IMR-90 (cell line): ENCODE data around the gene SMC1B. TPM values are rescaled to one million over a fixed set of nuclear protein-coding genes. Genes with fewer than 3 reads are reported as not detected.
"Not testable (repeated sequence)": the region's sequence is repeated elsewhere in the genome, so short reads cannot be mapped to it uniquely, and the experiment has no call there.

Experiments
- ATAC-seq: fragments of 200-7000 bp; cut with Tn5 transposase; 2 replicates; pipeline ENCODE4 v1.9.1; 2020; ENCODE audit warnings: low read depth, mild to moderate bottlenecking, moderate library complexity
- BruUV-seq: library from RNA; stranded (reverse); fragments of 400-500 nt; replicated peaks from 2 replicates; lab custom pipeline; 2021; lab: Mats Ljungman, UMichigan
- CTCF ChIA-PET: fragments of 300-600 bp; formaldehyde crosslinking; extraction: SDS; loops from one replicate; lab custom pipeline; 2021; ENCODE audit warnings: antibody characterized with exemption; lab: Yijun Ruan, JAX
- POLR2A ChIA-PET: fragments of 300-600 bp; sonication (Branson Sonifier 250); formaldehyde crosslinking; loops from one replicate; lab custom pipeline; 2022; ENCODE audit warnings: antibody characterized with exemption; ENCODE audit not compliant: unreplicated experiment; lab: Charles Lee
- DNase-seq: peaks from one replicate; pipeline ENCODE4 v3.0.0; 2013
- H2AFZ ChIP-seq: replicated peaks from 2 replicates; pipeline ENCODE3; 2013; ENCODE audit warnings: low read length, mild to moderate bottlenecking; ENCODE audit not compliant: poor library complexity
- H2AK5ac ChIP-seq: 2 replicates; pipeline ENCODE4 v1.6.1; 2013; ENCODE audit warnings: low read depth, low read length, inconsistent platforms
- H2AK9ac ChIP-seq: replicated peaks from 2 replicates; pipeline ENCODE3; 2013; ENCODE audit warnings: mild to moderate bottlenecking, low read depth, low read length, moderate library complexity; ENCODE audit not compliant: poor library complexity
- H2BK120ac ChIP-seq: 2 replicates; pipeline ENCODE4 v1.6.1; 2013; ENCODE audit warnings: low read depth, low read length, inconsistent platforms
- H2BK15ac ChIP-seq: 3 replicates; pipeline ENCODE4 v1.6.1; 2013; ENCODE audit warnings: low read depth, low read length, inconsistent platforms
- H2BK20ac ChIP-seq: 2 replicates; pipeline ENCODE4 v1.6.1; 2013; ENCODE audit warnings: low read depth, mild to moderate bottlenecking, inconsistent platforms, low read length, moderate library complexity
- H2BK5ac ChIP-seq: 2 replicates; pipeline ENCODE4 v1.6.1; 2013; ENCODE audit warnings: mild to moderate bottlenecking, low read depth, low read length, inconsistent platforms; ENCODE audit not compliant: poor library complexity, severe bottlenecking
- H3K14ac ChIP-seq: replicated peaks from 2 replicates; pipeline ENCODE4 v1.6.1; 2013; ENCODE audit warnings: low read depth, low read length, inconsistent platforms
- H3K18ac ChIP-seq: 2 replicates; pipeline ENCODE4 v1.6.1; 2013; ENCODE audit warnings: low read depth, low read length, control low read depth
- H3K23ac ChIP-seq: 2 replicates; pipeline ENCODE4 v1.6.1; 2013; ENCODE audit warnings: low read depth, low read length, inconsistent platforms
- H3K27ac ChIP-seq: 2 replicates; pipeline ENCODE4 v1.5.1; 2013; ENCODE audit warnings: mild to moderate bottlenecking, control low read depth, low read length; ENCODE audit not compliant: insufficient read depth
- H3K27me3 ChIP-seq: 2 replicates; pipeline ENCODE4 v1.6.1; 2013; ENCODE audit warnings: low read length; ENCODE audit not compliant: control insufficient read depth, insufficient read depth
- H3K36me3 ChIP-seq: 2 replicates; pipeline ENCODE4 v1.6.1; 2013; ENCODE audit warnings: low read length, mixed read lengths; ENCODE audit not compliant: control insufficient read depth, insufficient read depth
- H3K4ac ChIP-seq: 2 replicates; pipeline ENCODE4 v1.6.1; 2013; ENCODE audit warnings: low read depth, low read length, inconsistent platforms
- H3K4me1 ChIP-seq: 2 replicates; pipeline ENCODE4 v1.6.1; 2013; ENCODE audit warnings: low read length, mixed read lengths; ENCODE audit not compliant: control insufficient read depth, insufficient read depth
- H3K4me2 ChIP-seq: 2 replicates; pipeline ENCODE4 v1.6.1; 2013; ENCODE audit warnings: low read depth, mild to moderate bottlenecking, control low read depth, low read length, moderate library complexity
- H3K4me3 ChIP-seq: 2 replicates; pipeline ENCODE4 v1.5.1; 2013; ENCODE audit warnings: low read depth, mild to moderate bottlenecking, control low read depth, low read length, moderate library complexity; ENCODE audit not compliant: insufficient read depth
- H3K56ac ChIP-seq: 2 replicates; pipeline ENCODE4 v1.6.1; 2013; ENCODE audit warnings: low read length, inconsistent platforms; ENCODE audit not compliant: insufficient read depth; ENCODE audit errors: extremely low read depth
- H3K79me1 ChIP-seq, 2 experiments: 2 replicates each; pipeline ENCODE4 v1.6.1; 2013; ENCODE audit warnings: low read length in 2 of 2, inconsistent platforms in 1 of 2, low read depth in 1 of 2
- H3K9ac ChIP-seq: 2 replicates; pipeline ENCODE4 v1.6.1; 2013; ENCODE audit warnings: low read depth, low read length, control low read depth
- H3K9me1 ChIP-seq: 2 replicates; pipeline ENCODE4 v1.6.1; 2013; ENCODE audit warnings: low read length, inconsistent platforms; ENCODE audit not compliant: insufficient read depth
- H3K9me3 ChIP-seq: 2 replicates; pipeline ENCODE4 v1.6.1; 2013; ENCODE audit warnings: low read length; ENCODE audit not compliant: control insufficient read depth, insufficient read depth
- H4K20me1 ChIP-seq: 2 replicates; pipeline ENCODE4 v1.6.1; 2013; ENCODE audit warnings: low read length, inconsistent platforms; ENCODE audit not compliant: insufficient read depth
- H4K5ac ChIP-seq: 2 replicates; pipeline ENCODE4 v1.6.1; 2013; ENCODE audit warnings: mild to moderate bottlenecking, low read depth, low read length, control low read depth
- H4K8ac ChIP-seq, 2 experiments: 2 replicates each; pipeline ENCODE4 v1.6.1; 2013; ENCODE audit warnings: low read depth in 2 of 2, low read length in 2 of 2, control low read depth in 1 of 2, inconsistent platforms in 1 of 2
- H4K91ac ChIP-seq: 2 replicates; pipeline ENCODE4 v1.6.1; 2013; ENCODE audit warnings: low read depth, low read length, inconsistent platforms; ENCODE audit not compliant: insufficient read depth
- WGBS, 2 experiments: methylation state at CpG; one replicate each; pipeline versions ENCODE4 v1.1.5 to v1.1.7; 2013; ENCODE audit warnings: missing lambda C conversion rate in 2 of 2; ENCODE audit not compliant: insufficient read length in 1 of 2; ENCODE audit errors: extremely low coverage in 2 of 2; 5-methylcytosine and 5-hydroxymethylcytosine counted together
- dilution Hi-C: fragments of 300-500 bp; cut with HindIII; formaldehyde crosslinking; loops from one replicate; pipeline ENCODE4 v1.14.3; 2018; ENCODE audit warnings: low sequenced_read_pairs; ENCODE audit not compliant: unreplicated experiment
- in situ Hi-C: fragments of 300-500 bp; cut with MboI; formaldehyde crosslinking; loops from 3 replicates; pipeline ENCODE4 v1.14.3; 2019; ENCODE audit warnings: low sequenced_read_pairs, inconsistent platforms, mixed read lengths
- intact Hi-C: fragments of 100-400 bp; cut with micrococcal nuclease; formaldehyde crosslinking; loops from 2 replicates; pipeline ENCODE4 v1.10.0; 2022
- polyA plus RNA-seq, 3 experiments: library from polyadenylated mRNA; depleted of rRNA; stranded (reverse); fragments of >200 nt; gene quantifications; 2 replicates each; pipeline ENCODE4 v1.2.3, GENCODE V29; 2012; ENCODE audit warnings: low replicate concordance in 1 of 3
- total RNA-seq: library from RNA; depleted of rRNA; stranded (reverse); fragments of >200 nt; gene quantifications from 2 replicates; pipeline ENCODE4 v1.2.3, GENCODE V29; 2012

Gene SMC1B
- total and polyA plus RNA-seq, 2 of the 4 experiments (the other 2 are of a cell fraction): not detected

- Histone ChIP-seq H3K4me1 (peaks cover 20% of the 10 kb centered on the region), H3K4ac (peak overlapping the region; percentile 48; the same call in 1 of the 2 replicates), H2BK20ac (peak overlapping the region; percentile 78), H2AK9ac (peak overlapping the region; percentile 28), H2BK120ac (peak overlapping the region; percentile 23; the same call in 1 of the 2 replicates)
- intact Hi-C loops: loop anchor here (1.0 to 2.0 kb wide), 2 partner anchors 64 to 113 kb away; no protein-coding TSS in a partner anchor
- POLR2A ChIA-PET, H3K4me2 ChIP-seq, H3K14ac ChIP-seq, in situ Hi-C loops, H3K56ac ChIP-seq, H3K27ac ChIP-seq, H2BK15ac ChIP-seq, dilution Hi-C loops, H3K36me3 ChIP-seq, H3K23ac ChIP-seq, H3K9me1 ChIP-seq, H3K27me3 ChIP-seq, H2AFZ ChIP-seq, H2AK5ac ChIP-seq, ATAC-seq, H3K9ac ChIP-seq, DNase-seq, H3K9me3 ChIP-seq, H3K18ac ChIP-seq, BruUV-seq, H4K5ac ChIP-seq, H2BK5ac ChIP-seq, H4K8ac ChIP-seq, H3K79me1 ChIP-seq, H4K20me1 ChIP-seq, H3K4me3 ChIP-seq, H4K91ac ChIP-seq: not testable (repeated sequence)
- CTCF ChIA-PET: interaction anchor here (1.7 to 2.0 kb wide), 2 partner anchors 112 to 113 kb away, joined by 8 read pairs; no protein-coding TSS in a partner anchor
- WGBS, 2 experiments: no CpG with 5 or more reads among the region's 13 CpGs
Observed at GRCh38 chr22:45440688-45441087, 27.3 kb upstream of the SMC1B start.
